Activated T-helper 1 cell treated with Interleukin-2 at 50 U/mL for 16 hours (primary cell): ENCODE results near the gene TBC1D13.
"Not testable (repeated sequence)": the region's sequence is repeated elsewhere in the genome, so short reads cannot be mapped to it uniquely, and the experiment has no call there.

Experiments used
- DNase-seq: peaks from one replicate; pipeline ENCODE4 v3.0.0-alpha.2; 2020; ENCODE audit warnings: low read depth

Gene TBC1D13, protein sequence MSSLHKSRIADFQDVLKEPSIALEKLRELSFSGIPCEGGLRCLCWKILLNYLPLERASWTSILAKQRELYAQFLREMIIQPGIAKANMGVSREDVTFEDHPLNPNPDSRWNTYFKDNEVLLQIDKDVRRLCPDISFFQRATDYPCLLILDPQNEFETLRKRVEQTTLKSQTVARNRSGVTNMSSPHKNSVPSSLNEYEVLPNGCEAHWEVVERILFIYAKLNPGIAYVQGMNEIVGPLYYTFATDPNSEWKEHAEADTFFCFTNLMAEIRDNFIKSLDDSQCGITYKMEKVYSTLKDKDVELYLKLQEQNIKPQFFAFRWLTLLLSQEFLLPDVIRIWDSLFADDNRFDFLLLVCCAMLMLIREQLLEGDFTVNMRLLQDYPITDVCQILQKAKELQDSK

GRCh38 chr9:128786681-128787601 is at the start of gene TBC1D13:
TBC1D13 (plus strand) TSS chr9:128787253; CDS start chr9:128787354, 101 bp downstream.
- peak; percentile 84 for DNase-seq

- no peak for DNase-seq
Observed at GRCh38 chr9:128742401-128742800, 44.7 kb upstream of the TBC1D13 start.

DNA sequence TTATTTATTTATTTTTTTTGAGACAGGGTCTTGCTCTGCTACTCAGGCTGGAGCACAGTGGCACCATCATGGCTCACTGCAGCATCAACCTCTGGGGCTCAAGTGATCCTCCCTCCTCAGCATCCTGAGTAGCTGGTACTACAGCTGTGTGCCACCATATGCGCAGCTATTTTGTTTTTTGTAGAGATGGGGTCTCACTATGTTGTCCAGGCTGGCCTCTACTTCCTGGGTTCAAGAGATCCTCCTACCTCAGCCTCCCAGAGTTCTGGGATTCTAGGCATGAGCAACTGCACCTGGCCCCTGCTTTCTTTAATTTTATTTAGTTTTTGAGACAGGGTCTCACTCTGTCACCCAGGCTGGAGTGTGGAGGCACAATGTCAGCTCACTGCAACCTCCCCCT is 43.6 kb upstream of the TBC1D13 start:
- DNase-seq: no peak

DNA sequence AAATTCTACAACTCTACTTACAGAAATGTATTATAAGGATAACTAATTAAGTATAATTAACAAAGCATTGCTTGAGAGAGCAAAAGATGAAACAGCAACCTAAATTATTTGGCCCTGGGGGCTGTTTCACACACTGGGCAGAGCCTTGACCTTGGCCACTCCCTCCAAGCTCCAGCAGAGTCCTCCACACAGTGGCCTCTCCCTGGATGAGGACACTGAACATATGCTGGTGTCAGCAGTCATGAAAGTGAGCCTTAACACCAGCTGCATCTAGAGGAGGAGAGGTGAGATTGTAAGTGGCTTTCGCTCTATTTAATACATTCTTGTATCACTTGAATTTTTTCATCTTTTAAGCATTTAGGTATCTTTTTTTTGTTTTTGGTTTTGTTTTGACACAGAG is 39.8 kb upstream of the TBC1D13 start:
- DNase-seq: no peak

GRCh38 chr9:128750926-128751595 is 36.0 kb upstream of the TBC1D13 start:
- no peak for DNase-seq

- no peak for DNase-seq
Observed at GRCh38 chr9:128753627-128754026, 33.4 kb upstream of the TBC1D13 start.

- no peak for DNase-seq
Observed at GRCh38 chr9:128757602-128758001, 29.5 kb upstream of the TBC1D13 start.

DNA sequence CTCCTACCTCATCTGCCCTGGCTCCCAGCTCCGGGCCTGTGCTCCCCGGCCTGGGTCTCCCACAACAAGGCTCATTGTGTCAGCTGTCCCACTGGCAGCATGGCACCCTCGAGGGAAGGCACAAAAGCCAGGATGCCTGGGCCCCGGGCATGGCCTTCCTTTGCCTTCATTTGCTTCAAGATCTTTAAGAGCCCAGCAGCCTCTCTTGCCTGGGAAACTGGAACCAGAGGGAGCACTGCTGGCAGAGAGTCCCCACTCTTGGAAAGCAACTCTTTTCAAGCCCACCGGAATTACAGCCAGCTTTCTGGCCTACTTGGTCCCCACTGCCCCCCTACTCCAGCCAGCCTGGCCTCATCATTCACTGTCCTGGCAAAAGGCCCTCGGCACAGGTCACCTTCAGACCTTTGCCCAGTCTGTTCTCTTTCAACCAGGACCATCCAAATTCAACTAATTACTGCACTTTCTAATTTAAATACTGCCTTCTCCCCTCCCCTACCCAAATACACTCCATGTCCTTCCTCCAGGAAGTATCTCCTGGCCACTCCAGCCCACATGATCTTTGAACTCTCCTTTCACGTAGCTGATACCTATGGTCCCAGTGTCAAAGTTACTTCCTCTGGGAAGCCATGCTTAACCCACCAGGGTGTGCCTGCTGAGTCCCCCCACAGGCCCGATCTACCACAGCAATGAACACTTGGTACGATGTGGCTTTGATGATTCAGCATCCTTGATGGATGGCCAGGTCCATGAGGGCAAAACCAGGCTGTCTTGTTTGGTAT is 24.2 kb upstream of the TBC1D13 start:
- no peak for DNase-seq

- DNase-seq: no peak
Observed at GRCh38 chr9:128764361-128764760, 22.7 kb upstream of the TBC1D13 start.

DNA sequence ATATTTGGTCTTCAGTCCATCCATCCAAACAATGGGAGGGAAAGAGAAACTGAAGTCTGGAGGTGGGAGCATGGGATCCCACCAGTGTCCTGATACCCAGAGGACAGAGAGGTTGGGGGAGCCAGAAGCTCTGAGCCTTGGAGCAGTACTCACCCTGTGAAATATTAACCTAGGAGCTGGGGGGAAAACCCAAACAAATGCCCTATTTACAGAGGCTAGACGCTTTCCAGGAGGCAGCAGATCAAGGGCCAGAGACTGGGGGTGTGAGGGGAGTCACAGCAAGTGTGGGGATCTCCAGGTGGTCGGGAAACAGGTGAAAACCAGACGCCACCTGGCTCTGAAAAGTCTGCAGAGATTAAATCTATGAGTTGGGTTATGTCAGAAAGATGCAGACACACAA is 21.6 kb upstream of the TBC1D13 start:
- no peak for DNase-seq

- DNase-seq: no peak
Observed at GRCh38 chr9:128768606-128769005, 18.4 kb upstream of the TBC1D13 start.

DNA sequence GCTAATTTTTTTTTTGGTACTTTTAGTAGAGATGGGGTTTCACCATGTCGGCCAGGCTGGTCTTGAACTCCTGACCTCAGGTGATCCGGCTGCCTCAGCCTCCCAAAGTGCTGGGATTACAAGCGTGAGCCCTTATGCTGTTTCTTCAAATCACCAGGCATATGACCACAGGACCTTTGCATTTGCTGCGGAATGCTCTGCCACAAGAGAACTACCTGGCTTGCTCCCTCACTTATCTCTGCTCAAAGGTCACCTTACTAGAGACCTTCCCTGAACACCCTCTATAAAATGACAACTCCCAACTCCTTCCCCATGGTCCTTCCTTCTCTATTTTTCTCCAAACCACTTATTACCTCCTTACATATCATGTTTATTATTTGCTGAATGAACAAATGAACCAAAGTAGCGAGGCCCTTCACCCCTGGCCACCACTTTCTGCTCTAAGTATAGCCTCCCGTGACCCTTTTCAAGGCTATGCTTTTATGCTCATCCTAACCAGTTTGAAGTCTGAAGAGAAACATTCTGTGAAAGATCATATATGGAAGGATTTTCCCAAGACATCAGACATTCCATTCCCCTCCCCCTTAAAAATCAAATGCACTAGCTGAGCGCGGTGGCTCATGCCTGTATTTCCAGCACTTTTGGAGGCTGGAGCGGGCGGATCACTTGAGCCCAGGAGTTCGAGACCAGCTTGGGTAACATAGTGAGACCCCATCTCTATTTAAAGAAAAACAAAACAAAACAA is 16.6 kb upstream of the TBC1D13 start:
- DNase-seq: no peak

- no peak for DNase-seq
Observed at GRCh38 chr9:128771094-128771721, 15.8 kb upstream of the TBC1D13 start.

GRCh38 chr9:128771745-128772519 is 15.1 kb upstream of the TBC1D13 start, which contains the start of gene ZER1:
ZER1 (minus strand) TSS chr9:128771927; CDS start chr9:128755565, 16,362 bp downstream.
- peak; percentile 91 for DNase-seq

GRCh38 chr9:128773049-128773448 is 14.0 kb upstream of the TBC1D13 start:
- no peak for DNase-seq

- DNase-seq: no peak
Observed at GRCh38 chr9:128774804-128775203, 12.2 kb upstream of the TBC1D13 start.

DNA sequence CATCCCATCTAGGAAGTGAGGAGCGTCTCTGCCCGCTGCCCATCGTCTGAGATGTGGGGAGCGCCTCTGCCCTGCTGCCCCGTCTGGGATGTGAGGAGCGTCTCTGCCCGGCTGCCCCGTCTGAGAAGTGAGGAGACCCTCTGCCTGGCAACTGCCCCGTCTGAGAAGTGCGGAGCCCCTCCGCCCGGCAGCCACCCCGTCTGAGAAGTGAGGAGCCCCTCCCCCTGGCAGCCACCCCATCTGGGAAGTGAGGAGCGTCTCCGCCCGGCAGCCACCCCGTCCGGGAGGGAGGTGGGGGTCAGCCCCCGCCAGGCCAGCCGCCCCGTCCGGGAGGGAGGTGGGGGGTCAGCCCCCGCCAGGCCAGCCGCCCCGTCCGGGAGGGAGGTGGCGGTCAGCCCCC is 7.0 kb upstream of the TBC1D13 start:
- not testable (repeated sequence) for DNase-seq

GRCh38 chr9:128781187-128782070 is 5.6 kb upstream of the TBC1D13 start:
- no peak for DNase-seq
